HG03196 (cell line): Measurements from ENCODE around the gene CDH4.

ENCODE experiments used
- ATAC-seq: cut with Tn5 transposase; IDR thresholded peaks from one replicate; pipeline ENCODE4 v1.9.1; 2021; ENCODE audit not compliant: unreplicated experiment

Gene CDH4

DNA sequence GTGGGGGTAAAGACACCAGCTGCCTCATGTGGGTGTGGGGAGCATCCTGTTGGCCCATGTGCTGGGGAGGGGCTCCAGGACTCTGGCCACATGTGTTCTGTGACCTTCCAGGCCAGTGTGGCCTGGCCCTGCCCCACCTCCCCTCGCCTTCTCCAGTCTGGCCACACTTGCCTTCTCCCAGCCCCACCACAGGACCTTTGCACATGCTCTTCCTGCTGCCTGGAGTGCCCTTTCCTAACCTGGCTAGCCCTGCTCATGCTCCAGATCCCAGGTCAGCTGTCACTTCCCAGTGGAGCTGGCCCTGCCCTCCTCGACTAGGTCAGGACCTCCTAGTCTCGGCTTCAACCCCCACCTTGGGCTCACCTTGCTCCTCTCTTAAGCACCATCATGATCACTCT, 183.8 kb downstream of the CDH4 start:
- no peak for ATAC-seq

DNA sequence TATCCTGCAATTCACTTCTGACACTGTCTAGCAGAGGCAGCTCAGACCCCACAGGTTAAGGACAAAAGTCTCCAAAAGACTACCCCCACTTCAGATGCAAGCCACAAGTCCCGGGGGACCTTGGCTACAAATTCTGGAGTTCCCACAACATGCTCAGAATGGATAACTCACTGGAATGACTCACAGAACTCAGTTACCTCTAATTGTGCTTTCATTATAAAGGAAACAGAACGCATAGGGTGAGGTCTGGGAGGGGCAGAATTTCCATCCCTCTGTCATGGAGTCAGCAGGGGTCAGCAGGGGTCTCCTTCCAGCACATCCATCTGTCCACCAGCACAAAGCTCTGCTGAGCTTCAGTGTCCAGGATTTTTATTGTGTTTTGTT, 184.2 kb downstream of the CDH4 start:
- ATAC-seq, result no peak

DNA sequence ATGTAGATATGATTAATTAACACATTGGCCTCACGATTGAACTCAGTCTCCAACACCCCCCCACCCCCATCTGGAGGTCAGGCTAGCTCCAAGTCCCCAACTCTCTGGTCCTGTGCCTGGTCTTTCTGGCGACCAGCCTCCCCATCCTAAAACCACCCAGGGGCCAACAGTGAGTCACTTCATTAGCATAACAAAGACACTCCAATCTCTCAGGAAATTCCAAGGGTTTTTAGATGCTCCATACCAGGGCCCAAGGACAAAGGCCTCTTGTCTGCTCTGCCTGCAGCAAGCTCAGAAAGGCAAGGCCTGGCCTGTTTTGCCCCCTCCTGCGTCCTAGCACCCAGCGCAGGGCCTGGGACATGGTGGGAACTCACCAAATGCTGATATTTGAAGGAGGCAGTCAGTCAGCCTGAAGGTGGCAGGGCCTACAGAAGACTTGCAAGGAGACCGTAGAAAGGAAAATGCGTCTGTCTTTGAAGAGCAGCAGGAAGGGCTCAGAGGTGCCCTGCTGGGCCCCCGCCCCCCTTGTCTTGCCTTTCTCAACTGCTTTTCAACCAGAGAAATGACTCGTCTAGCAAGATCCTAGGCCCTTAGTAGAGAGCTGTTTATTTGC, 184.7 kb downstream of the CDH4 start:
- ATAC-seq, result no peak

DNA sequence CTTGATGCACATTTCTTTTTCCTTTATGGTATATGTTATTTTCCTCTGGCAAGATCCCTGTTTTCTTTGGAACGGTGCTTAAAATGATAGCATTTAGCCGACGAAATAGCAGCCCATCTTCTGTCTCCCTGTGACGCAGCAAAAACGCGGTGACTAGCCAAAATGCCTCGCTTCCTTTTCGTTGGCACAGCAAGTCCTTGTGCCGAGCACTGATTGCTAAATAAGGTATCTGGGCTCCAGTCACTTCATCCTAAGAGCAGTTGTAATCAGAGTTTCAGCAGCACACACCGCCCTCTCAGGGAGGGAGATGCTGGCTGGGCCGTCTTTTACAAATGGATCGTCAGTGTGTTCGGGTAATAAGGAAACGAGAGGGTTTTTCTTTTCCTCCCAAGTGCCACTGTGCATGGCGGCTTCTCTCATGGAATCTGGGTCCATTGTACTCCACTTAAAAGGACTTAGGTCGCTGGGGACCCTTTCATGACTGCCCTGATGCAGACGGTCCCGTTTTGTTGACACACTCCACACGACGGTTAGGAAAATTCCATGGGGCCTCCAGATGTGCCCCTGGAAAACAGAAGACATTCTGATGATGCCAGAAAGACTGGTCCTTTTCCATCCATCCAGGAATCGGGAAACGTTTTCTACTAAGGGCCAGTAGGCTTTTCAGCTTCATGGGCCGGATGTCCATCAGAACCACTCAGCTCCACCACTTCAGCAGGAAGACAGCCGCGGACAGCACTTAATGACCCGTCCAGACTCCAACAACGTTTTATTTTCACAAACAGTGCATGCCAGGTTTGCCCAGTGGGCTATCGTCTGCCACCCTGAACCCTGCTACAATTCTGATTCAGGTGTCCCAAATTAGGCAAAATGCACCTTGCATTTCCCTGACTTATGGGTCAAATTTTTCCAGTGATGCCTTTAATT, 185.5 kb downstream of the CDH4 start:
- ATAC-seq, result no peak

DNA sequence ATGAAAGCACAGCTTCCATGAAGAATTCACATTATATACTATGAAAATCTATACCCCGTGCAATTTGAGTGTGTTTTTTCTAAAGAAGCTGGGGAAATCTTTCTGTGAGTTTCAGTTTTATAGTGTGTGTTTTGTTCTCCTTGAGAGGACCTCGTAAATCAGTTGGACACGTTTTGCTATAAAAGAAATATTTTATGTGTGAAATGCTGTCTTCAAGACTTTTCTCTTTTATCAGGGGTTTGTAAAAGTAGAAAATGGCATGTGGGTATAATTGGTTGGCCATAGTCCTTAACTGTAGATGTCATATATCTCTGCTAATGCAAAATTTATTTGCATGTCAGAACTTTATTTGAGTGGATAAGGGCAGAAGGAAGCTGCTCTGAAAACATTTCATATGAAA, 186.2 kb downstream of the CDH4 start:
- no peak for ATAC-seq

DNA sequence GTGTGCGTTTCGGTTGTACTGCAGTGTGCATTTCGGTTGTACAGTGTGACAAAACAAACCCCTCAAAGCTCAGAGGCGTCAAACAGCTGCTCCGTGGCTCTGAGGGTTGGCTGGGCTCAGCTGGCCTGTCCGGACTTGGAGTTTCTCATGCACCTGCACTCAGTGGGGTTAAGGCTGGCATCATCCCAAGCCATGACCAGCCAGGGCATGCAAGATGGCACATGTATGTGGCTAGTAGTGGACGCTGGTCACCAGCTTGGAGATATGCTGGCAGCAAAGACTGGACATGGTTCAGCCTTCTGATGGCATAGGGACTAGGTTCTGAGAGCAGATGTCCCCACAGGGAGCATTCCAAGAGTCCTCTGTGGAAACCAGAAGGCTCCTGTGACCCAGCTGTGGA, 187.2 kb downstream of the CDH4 start:
- no peak for ATAC-seq

DNA sequence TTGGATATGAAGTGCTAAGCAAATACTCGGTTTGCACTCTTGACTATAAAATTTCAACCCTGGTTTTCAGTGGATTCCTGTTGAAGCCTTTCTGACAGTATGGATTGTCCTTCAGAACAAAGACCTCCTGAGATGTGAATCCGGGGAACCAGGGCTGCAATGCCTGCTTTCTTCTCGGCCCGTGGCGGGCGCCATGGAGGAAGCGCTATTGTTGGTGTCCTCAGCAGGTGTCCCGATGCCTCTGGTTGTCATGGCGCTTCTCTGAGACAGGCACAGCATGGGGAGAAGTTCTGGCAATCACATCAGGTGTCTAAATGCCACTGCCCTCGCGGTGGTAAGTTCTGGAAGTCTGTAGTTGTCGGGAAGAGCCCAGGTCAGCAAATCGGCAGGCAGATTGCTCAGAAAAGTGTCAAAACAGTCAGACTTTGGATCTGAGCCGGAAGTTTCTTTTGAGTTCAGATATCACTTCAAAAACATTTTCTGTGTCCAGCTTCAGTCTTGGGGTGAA, 188.5 kb downstream of the CDH4 start:
- ATAC-seq, result no peak

DNA sequence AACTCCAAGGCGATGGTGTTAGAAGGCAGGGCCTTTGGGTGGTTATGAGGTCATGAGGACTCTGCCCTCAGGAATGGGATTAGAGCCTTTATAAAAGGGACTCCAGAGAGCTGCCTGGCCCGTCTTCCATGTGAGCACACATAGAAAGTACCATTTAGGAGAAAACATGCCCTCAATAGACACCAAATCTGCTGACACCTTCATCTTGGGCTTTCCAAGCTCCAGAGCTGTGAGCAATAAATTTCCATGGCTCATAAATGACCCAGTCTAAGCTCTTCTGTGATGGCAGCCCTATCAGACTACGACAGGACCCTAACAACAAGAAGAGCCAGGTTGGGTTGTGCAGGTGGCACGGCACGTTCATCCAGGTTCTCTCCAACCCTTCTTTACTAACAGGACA, 189.5 kb downstream of the CDH4 start:
- no peak for ATAC-seq

DNA sequence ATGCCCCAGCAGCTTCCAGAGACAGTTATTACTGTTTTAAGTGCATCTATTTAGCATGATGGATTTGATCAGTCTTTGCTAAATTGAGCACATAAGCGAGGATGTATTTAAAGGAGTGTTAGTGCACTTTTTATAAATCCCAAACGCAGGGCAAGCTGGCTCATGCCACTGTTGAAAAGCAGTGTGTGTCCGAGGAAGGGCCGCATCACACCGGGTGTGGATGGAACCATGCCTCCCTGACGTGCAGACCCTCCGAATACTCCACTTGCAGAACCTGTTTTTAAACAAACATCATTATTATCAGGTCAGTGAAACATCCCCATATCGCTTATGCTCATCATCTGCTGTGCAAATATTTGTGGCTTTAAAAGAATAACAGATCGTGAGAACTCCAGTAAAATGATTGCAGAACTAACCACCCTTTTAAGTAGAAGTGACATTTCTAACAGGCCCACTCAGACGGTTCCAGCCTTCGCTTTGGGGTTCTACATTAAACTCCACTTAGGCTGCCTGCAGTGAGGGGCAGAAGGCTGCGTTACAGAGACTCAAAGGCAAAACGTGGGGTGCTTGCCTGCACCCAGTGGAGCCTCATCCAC, 190.1 kb downstream of the CDH4 start:
- no peak for ATAC-seq

DNA sequence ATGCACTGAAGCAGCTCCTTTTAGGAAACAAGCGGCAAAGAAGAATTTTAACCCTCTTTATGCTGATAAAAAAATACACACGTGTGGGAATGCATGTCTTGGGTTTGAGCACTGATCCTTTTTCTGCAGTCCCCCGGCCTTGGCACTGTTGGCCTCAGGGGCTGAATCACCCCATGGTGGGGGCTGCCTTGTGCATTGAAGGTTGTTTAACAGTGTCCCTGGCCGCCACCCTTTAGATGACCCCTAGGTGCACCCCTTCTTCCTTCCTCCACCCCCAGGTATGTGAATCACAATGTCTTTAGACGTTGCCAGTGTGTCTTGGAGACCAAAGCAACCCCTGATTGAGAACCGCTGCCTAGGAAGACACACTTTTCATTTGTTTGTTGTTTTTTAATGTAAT, 190.7 kb downstream of the CDH4 start:
- ATAC-seq, result no peak

DNA sequence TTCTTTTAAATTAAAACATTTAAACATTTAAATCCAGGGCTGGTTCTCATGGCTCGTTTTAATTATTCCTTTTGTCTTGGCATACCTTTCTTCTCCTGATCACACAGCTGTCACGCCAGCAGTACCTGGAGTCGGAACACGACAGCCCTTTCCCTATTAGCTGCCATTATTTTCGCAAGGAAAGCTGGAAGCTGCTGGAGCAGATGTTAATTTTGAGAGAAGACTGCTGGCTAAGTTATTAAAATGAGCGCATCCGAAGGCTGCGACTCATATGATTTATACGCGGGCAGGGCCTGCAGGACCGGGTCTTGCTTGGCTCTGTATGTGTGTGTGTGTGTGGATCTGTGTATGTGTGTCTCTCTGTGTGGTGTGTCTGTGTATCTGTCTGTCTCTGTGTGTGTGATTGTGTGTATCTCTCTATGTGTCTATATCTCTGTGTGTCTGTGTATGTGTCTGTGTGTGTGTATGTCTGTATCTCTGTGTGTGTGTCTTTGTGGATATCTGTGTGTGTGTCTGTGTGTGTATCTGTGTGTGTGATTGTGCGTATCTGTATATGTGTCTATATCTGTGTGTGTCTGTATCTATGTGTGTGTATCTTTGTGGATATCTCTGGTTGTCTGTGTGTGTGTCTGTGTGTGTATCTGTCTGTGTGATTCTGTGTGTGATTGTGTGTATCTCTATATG, 191.5 kb downstream of the CDH4 start:
- ATAC-seq, result no peak

DNA sequence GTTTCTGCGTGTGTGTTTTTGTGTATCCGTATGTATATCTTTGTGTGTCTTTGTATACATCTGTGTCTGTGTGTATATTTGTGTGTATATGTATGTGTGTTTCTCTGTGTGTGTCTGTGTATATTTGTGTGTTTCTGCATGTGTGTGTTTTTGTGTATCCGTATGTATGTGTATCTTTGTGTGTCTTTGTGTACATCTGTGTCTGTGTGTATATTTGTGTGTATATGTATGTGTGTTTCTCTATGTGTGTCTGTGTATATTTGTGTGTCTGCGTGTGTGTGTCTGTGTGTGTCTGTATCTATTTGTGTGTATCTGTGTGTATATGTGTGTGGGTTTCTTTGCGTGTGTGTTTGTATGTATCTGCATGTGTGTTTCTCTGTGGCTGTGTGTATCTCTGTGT, 192.6 kb downstream of the CDH4 start:
- no peak for ATAC-seq

DNA sequence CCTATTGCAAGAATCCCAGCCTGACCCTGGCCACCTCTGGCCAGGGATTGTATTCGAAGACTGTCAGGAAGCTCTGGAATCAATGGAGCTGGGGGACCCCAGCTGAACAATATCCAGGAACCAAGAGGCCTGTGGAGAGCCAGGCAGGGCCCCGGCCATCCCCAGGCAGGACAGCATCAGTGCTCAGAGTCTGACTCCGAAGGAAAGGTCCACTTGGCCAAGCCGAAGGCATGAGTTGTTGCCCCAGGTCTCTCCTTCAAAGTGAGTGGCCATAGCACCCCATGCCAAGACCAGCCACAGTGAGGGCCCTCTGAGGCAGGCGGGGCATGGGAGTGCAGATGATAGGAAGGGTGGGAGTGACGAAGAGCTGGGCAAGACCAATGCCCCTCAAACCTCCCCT, 193.1 kb downstream of the CDH4 start:
- ATAC-seq, result no peak

DNA sequence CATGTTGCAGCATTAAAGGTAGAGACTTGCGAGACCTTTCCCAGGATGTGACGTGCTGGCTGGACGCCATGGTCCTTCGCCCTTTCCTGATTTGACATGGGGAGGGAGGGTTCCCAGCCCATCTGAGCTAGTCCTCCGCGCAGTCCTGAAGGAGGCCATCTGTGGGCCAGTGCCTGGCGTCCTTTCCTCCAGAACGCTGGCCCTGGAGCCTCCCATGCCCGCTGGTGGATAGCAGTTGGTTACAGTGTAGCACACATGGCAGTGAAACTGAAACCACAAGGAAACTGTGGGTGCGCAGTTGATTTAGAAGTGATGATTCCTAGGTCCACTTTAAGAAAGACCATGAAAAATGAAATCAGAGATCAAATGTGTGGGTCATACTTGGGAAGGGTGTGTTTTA, 193.7 kb downstream of the CDH4 start:
- ATAC-seq, result no peak

DNA sequence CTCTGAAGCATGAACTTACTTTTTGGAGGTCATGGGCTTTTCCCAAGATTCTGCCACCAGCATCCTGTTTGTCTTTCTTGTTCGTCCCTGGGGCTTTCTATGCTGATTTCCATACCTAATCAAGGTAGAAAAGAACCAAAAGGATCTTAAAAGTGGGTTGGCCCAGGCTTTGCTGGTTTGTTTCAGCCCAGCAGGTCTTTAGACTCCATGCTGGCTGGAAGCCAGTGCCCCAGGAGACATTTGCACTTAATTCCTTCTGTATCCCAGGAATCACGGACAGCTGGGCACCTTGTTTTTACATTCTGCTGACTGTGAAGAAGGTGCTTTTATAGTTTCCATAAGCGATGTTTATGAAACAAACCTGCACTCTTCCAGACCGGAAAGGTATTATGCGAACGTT, 195.9 kb downstream of the CDH4 start:
- no peak for ATAC-seq

DNA sequence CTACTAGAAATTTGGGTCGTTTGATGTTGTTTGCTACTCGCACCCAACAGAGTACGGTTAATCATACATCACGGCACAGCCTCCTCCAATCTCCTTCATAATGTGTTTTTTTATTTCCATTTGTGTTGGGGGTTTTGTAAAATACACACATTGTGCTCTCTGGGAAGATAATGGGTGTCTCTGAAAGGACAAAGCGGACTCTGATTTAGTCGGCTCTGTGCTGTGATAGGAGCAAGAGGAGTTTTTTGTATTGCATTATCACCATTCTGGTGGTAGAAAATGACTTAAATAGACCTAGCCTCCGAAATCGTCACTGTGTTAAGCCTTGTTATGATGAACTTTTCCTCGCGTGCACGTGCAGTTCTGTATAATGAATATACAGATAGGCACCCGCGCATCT, 196.3 kb downstream of the CDH4 start:
- ATAC-seq, result no peak

DNA sequence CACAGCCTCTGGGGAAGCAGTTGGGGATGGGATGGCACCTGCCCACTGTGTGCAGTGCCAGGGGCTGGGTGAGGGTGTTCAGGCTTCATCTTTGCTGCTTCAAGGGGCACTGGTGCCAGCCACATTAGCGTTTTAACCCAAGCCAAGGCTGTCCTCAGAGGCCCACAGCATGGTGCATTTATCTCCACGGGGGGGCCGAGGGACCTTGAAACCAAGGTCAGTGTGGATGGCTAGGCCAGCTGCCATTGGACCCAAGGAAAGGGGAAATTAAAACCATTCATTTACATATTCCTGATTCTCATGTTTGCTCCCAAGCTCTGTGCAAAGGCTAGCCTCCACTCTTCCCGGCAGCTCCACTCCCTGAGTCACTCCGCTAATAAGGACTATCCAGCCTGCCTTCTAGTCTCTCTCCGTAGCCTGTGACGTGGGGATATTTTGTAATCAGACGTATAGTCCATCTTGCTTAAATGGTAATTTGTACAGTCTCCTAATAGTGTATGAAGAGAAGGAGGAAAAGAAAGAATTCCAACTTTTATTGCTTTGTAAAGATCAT, 197.1 kb downstream of the CDH4 start:
- ATAC-seq, result no peak

DNA sequence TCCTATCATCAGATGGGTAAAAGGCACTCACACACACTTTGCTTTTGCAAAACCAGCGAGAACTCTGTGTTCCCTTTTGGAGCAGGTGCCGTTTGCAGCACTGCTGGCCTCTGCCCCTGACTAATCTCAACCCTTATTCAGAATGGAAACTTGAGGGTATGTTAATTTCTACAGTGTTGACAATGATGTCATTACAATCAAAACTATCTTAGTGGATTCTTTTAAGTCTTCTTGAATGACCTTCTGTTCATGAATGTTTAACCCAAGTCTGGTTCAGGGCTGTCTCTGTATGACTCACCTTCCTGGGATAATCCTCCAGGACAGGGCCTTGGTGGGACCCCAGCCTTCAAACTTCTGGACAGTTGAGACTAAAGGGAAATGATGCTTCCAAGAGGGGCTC, 197.9 kb downstream of the CDH4 start:
- ATAC-seq, result no peak

DNA sequence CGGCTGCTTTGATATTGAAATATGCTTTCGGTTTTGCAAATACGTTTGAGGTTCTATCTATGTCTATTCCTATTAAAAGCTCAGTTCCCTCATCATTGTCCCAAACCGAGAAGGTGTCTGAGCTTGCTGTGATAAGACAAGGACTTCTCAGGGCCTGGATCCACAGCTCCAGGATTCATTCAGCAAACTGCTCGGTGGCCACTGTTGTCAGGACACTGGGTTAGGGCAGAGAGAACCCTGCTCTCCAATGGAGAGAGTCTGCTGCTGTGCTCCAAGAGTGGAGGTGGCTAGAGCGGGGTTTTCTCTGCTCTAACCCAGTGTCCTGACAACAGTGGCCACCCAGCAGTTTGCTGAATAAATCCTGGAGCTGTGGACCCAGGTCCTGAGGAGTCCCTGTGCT, 198.5 kb downstream of the CDH4 start:
- no peak for ATAC-seq

DNA sequence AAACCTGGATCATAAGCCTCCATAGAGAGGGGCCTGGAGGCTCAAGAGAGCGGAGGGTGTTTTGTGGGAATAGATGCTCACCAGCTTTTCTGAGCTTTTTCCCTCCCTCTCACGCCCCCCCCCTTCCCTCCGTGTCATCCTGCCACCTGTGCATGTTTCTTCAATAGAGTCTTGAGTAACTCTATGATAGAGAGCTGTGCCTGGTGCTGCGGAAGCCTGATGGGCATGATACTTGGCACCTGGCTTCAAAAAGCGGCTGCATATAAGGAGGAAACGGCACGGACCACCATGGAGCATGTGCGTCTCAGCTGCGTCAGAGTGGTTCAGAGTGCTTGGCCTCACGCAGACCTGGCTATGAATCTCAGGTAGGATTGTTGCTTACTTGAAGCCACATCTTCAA, 198.9 kb downstream of the CDH4 start:
- ATAC-seq, result no peak

DNA sequence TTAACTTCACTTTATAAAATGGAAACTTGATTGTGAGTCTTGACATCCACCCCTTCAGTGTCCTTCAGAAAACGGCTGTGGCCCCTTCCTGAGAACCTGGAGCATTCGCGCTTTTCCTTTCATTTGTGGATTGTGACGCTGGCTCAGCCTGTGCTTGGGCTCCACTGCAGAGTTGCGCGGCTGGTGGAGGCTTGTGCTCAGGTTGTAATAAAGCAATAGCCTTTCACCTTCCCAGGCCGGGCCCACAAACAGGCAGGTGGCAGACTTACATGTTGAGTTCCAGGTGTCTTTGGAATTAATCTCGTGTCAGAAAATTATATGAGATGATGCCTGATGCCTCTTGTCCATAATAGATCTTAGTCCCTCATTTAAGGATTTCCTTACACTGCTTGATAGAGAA, 199.9 kb downstream of the CDH4 start:
- no peak for ATAC-seq
